DMS53 treated with DMSO at 0.1 percent for 48 hours (cell line): ENCODE results near the gene SLC12A1.

Source experiments
- DNase-seq: peaks from one replicate; lab custom pipeline; 2025; ENCODE audit not compliant: unreplicated experiment; lab: John Stamatoyannopoulos, UW

The SLC12A1 gene

DNA sequence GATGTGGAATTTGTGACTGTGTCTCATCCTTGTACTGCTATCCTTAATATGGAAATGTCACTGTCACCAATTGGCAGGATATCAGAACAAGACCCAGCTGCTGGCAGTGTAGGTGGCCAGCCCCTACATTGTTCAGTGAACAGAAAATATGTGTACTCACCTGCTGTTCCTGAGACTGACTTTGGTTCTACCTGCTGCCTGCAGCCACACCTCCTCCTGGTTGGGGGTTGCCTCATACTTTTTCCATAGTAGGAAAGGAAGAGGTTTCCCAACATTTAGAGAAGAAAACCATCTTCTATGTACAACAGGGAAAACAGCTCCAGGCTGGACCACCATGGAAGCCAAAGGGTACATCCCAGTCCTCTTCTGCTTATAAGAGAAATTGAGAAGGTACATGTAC is 35.9 kb downstream of the SLC12A1 start:
- DNase-seq, result peak; percentile 11

GRCh38 chr15:48242535-48242934 is 36.4 kb downstream of the SLC12A1 start:
- DNase-seq, result no peak

- no peak for DNase-seq
These were observed 38.8 kb downstream of the SLC12A1 start for GRCh38 chr15:48244921-48245320.

DNA sequence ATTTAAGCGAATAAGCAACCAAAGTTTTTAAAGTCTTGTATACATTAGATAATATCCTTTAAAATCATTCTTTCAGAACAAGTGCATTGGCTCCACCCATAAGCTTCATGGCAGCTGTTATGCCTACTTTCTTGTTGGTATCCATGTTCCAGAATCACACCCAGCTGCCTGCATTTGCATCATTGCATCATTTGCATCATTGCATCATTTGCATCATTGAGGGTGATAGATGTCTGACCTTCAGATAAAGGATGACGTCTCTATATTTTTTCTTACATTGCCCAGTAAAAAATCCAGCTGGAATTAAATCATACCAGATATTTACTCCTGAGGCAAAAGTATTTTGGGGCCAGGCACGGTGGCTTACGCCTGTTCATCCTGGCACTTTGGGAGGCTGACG is 42.3 kb downstream of the SLC12A1 start:
- DNase-seq, result no peak

DNA sequence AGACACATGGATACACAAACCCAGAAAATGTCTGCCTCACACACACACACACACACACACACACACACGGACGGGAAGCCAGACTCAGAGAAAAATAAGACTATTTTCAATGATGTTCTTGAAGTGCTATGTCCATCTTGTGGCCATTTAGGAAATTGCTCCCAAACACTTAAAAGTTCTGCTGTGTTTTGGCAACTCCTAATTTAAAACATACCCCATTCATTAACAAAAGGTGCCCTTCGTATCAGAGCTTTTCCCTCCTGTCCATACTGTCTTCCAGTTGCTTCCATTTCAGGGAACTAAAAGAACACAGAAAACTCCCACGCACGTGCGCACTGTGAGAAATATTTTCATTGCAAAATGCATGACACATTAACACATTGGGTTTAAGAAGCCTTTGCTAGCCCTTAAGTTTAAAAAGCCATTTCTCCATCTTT is 44.6 kb downstream of the SLC12A1 start:
- peak; percentile 36 for DNase-seq

- DNase-seq, result no peak
These were observed 47.1 kb downstream of the SLC12A1 start for GRCh38 chr15:48253172-48253571.

GRCh38 chr15:48265135-48265534 is 59.0 kb downstream of the SLC12A1 start:
- no peak for DNase-seq

GRCh38 chr15:48266024-48266689 is 60.1 kb downstream of the SLC12A1 start:
- no peak for DNase-seq

DNA sequence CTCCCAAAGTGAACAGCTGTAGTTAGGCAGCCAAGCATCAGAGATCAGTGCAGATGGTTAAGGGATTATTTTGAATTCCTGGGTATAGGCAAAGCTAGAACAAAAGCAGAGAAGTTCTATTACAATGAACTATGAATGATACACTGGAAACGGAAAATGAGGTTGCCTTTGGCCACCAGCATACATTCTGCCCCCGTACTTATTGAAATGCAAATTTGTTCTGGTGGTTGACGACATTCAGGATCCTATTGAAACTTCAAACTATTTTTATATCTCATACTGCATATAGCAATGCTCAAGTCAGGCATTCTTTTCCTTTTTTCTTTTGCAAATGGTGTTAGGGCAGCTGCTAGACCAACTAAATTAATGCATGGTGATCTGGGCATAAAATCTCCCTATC is 61.7 kb downstream of the SLC12A1 start:
- no peak for DNase-seq

DNA sequence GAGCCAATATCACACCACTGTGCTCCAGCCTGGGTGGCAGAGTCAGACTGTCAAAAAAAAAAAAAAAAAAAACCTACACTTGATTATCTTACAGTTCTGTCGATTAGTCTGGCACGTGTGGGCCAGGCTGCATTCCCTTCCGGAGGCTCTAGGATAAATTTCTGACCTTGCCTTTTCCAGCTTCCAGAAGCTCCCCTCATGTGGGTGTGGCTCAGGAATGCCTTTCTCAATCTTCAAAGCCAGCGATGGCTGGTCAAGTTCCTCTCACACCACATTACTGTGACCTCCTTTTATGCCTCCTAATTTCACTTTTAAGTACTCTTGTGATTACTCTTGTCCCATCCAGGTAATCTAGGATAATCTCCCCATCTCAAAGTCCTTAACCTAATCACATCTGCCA is 66.9 kb downstream of the SLC12A1 start:
- no peak for DNase-seq

GRCh38 chr15:48278666-48279065 is 72.6 kb downstream of the SLC12A1 start:
- no peak for DNase-seq

DNA sequence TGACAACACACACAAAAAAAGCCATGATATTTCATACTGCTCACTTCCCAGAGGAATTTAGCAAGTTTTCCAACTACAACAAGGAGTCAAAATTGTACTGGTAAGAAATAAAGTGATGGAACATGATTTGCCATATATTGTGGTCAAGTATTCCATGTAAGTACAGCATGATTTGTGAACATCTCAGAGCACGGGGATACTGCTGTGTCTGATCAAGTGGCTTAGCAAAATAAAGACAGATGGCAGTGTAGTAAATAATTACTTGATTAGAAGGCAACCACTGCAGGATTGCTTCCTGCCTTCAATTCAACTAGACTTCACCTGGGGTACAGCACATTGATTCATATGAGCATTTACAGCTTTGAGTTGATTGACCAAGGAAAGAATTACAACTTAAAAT is 73.5 kb downstream of the SLC12A1 start:
- DNase-seq, result no peak

- no peak for DNase-seq
These were observed 75.6 kb downstream of the SLC12A1 start for GRCh38 chr15:48281674-48282073.

GRCh38 chr15:48282216-48282615 is 76.1 kb downstream of the SLC12A1 start:
- no peak for DNase-seq

GRCh38 chr15:48283396-48284145 is 77.5 kb downstream of the SLC12A1 start:
- DNase-seq, result no peak

DNA sequence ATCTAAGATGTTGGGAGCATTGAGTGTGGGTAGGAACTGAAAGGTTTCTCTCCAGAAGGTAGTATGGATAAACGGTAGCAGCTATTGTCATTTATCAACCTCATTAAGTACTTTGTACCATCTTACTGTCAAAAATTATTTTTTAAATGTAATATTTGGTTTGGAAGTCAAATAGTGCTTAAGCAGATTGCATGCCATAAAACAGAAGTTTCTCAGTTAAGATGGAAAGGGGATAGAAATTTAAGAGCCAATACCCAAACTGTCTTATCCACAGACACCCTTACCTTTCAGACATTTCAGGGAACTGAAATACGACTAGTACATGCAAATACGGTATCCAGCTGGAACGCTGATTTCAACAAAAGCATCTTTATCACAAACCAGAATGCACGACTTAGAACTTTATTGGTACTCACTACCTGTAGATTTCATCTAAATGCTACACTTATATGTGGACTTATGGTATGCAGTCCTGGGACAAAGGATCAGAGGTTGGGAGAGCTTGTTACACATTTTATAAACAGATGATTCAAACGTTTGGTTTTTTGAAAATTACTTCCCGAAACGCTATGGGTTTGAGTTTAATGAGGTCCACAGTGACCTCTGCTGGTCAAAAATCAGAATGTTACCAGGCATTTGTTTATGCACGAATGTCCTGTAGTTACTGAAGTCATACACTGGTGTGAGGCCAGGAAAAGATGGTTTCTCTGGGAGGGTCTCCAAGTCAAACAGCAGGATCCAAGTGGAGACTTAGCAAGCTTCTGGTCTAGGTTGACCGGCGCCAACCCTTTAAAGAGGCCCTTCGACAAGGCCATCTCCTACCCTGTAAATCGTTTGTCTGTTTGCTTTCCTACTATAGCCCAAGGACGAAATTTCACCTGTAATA is 79.5 kb downstream of the SLC12A1 start:
- DNase-seq, result peak; percentile 54

DNA sequence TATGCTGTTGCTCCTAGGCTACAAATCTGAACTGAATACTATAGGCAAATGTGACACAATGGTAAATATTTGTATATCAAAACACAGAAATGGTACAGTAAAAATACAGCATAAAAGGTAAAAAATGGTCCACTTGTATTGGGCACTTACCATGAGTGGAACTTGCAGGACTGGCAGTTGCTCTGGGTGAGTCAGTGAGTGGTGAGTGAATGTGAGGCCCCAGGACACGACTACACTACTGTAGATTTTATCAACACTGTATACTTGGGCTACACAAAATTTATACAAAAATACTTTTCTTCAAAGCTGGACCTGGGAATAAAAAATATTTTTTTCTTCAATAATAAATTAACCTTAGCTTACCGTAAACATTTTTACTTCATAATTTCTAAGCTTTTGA is 83.5 kb downstream of the SLC12A1 start:
- DNase-seq, result no peak

- DNase-seq, result no peak
These were observed 86.4 kb downstream of the SLC12A1 start for GRCh38 chr15:48292458-48292857.

GRCh38 chr15:48297668-48298067 is 91.6 kb downstream of the SLC12A1 start:
- DNase-seq, result no peak

GRCh38 chr15:48298914-48299313 is 92.8 kb downstream of the SLC12A1 start:
- DNase-seq, result no peak

GRCh38 chr15:48300038-48300437 is 93.9 kb downstream of the SLC12A1 start:
- DNase-seq, result no peak

- no peak for DNase-seq
These were observed 98.3 kb downstream of the SLC12A1 start for GRCh38 chr15:48304398-48304797.
